ENCODE results near the gene SMG6.
A peak's percentile ranks its signal among the peaks of the same experiment; 100 is the strongest.
"Not testable (repeated sequence)": the region's sequence is repeated elsewhere in the genome, so short reads cannot be mapped to it uniquely, and the experiment has no call there.

SMG6 gene

GRCh38 chr17:2303204-2304188, at the start of gene SMG6, which contains the start of gene SRR:
TSS of gene SMG6 (minus strand) at chr17:2303785. CDS start at chr17:2303720, 65 bp downstream.
TSS of gene SRR (plus strand) at chr17:2303950. CDS start at chr17:2315561, 11,611 bp downstream.
- peak; percentile 96 for DNase-seq

GRCh38 chr17:2351269-2351668, 47.7 kb upstream of the SMG6 start:
- DNase-seq = no peak

DNA sequence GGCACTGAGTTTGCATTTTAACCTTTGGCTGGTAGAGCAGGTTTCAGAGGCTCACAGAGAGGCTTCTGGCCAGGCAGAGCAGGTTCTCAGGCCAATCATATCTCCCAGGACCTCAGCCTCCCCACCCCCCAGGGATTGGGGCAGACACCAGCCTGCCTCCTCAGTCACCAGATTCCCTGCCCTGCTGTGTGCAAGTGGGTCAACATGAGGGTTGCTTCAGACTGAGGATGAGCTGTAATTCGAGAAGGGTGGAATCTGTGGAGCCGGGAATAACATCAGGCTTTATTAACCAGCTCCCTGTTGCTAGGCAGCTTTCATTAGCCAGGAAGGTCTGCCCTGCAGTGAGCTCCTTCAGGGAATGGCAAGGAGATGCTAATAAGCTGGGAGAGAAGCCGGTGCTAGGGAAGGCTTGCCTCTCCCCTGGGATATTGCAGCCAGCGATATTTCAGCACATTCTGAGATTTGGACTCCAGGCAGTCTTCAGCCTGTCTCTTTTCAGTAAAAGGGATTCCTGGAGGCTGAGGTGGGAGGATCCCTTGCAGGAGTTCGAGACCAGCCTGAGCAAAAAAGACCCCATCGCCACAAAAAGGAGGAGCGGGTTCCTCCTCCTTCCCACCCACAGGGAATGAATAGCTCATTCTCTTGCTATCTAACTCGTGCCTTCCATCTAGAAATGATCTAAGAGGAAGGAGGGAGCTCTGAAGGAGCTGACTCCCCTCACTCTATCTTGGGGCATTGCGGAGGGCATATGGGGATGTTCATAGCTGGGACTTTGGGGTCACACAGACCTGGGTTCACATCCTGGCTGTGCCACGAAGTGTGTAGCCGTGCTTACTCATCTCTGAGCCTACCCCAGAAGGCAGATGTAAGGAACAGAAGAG, 44.5 kb upstream of the SMG6 start:
- DNase-seq = no peak

- no peak for DNase-seq
These were observed 42.9 kb upstream of the SMG6 start for GRCh38 chr17:2346475-2346874.

- no peak for DNase-seq
These were observed 40.9 kb upstream of the SMG6 start for GRCh38 chr17:2344528-2344927.

DNA sequence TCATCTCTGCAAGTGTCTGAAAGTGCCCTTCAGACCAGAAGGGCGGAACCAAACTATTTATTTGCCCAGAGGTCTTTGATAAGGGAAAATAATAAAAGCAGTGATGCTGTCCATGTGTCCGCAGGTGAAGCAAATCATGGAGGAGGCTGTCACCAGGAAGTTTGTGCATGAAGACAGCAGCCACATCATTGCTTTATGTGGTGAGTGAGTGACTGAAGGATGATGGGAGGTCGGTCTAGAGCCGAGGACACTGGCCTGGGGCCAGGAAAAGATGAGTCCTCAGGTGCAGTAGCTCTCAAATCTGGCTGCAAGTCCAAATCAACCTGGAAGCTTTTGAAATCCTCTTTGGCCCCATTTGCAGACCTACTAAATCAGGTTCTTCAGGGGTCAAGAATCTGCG, 39.8 kb upstream of the SMG6 start:
- peak; percentile 73 for DNase-seq

GRCh38 chr17:2338315-2338657, 34.7 kb upstream of the SMG6 start:
- no peak for DNase-seq

DNA sequence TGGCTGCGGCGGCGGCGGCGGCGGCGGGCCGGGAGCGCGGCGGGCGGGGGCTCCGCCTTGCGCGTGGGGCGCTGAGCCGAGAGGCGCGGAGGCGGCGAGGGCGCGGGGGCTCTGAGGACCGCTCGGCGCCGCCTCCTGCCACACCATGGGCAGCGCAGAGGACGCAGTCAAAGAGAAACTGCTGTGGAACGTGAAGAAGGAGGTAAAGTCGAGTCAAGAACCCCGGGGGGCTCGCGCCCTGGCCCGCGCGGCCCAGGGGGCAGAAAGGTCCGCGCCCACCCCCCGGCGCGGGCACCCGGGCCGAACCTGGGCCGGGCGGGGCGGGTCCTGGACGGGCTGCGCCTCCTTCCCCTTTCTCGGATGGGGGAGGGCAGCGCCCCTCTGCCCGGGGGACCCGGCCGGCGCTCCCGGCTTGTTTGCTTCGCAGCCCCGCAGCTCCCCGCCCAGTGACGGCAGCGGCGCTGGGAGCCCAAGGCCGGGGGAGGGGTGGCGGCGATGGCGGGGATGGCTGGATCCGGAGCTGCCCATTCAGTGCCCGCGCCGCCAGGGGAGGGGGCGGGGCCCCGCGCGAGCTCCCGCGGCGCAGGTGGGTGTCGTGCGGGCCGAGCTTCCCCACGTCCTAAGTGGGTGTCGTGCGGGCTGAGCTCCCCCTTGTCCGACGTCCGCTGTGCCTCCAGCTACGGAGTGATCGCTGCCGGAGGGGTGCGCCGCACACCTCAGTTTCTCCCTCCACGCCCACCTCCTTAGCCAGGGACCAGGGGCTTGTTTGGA, 34.1 kb upstream of the SMG6 start:
- peak; percentile 71 for DNase-seq

DNA sequence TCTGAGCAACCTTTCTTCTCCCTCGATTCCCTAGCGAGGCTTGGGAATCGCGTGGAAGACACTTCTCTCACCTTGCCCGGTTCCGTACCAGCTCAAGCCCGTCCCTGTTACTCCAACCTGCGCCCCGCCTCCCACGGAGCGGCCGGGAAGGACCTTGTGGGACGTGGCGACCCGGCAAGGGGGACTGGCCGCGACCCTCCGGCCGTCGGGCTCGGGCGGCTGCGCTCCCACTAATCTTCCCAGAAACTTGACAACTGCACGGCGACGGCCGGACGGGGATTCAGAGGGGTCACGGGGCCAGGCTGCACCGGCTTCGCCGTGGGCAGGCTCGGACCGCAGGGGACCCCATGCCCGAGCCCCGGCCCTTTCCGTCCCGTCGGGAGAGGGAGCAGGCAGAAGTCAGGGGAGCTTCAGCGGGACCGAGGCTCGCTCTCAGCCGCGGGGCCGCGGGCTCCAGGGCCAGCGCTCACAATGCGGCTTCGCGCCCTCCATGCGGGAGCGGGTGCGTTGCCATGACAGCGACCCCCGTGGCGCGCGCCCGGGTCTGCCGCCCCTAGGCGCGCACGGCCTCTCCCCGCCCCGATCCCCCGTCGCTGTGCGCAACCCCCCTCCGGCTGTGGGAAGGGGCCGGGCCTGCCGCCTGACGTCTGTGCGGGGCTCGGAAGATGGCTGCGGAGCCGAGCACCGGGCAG, 33.4 kb upstream of the SMG6 start, which contains the start of gene SGSM2:
Gene SGSM2, plus strand, starts transcription at position 650 of the 692 bp plus-strand sequence. CDS start 188 bp downstream, outside the sequence.
- peak; percentile 76 for DNase-seq

GRCh38 chr17:2336215-2336851, 32.7 kb upstream of the SMG6 start, which contains the start of gene TSR1:
TSS of gene TSR1 (minus strand) at chr17:2336457. CDS start at chr17:2336427, 30 bp downstream.
- DNase-seq = peak; percentile 92

DNA sequence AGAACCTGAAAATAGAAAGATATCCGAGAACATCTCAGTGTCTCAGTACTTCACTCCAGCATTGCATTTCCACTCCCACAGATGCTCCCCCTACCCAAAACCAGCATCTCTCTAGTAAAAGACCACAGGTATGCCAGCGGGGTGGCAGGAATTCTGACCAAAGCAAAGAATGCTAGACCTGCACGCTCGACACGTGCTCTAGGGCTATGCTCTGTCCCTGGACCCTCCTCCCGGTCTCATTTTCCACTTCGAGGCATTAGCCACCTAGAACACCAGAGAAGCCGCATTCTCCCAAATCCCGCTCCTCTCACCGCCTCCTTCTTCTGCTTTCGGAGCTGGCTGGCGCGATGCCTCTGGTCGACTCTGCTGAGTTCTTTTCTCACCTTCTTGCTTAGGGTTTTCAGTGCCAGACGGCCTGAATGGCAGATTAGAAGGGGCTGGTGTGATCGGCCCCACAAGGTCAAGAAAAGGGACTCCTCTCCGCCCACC, 32.2 kb upstream of the SMG6 start:
- DNase-seq = no peak

DNA sequence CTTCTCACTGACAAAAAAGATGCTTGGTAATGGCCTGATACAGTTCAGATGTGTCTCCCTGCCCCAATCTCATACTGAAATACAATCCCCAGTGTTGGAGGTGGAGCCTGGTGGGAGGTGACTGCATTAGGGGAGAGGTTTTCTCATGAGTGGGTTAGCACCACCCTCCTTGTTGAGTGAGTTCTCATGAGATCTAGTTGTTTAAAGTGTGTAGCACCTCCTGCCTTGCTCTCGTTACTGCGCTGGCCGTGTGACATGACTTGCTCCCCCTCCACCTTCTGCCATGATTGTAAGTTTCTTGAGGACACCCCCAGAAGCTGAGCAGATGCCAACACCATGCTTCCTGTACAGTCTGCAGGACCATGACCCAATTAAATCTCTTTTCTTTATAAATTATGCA, 27.7 kb upstream of the SMG6 start:
- no peak for DNase-seq

DNA sequence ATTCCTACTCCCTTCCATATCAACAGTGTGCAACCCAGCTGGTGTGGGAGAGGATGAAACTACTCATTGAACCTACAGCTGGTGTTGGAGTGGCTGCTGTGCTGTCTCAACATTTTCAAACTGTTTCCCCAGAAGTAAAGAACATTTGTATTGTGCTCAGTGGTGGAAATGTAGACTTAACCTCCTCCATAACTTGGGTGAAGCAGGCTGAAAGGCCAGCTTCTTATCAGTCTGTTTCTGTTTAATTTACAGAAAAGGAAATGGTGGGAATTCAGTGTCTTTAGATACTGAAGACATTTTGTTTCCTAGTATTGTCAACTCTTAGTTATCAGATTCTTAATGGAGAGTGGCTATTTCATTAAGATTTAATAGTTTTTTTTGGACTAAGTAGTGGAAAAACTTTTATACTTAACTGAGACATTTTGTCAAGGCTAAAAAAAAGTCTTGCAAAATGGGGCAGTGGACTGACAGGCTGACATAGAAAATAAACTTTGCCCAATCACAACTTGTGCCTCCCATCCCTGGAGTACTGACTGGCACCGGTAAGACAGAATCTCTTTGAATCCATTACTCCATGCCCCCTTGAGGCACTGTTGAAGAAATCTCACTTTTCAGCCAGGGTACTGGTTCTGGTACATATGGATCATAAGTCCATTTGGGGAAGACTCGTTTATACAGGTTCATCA, 20.2 kb upstream of the SMG6 start:
- no peak for DNase-seq

DNA sequence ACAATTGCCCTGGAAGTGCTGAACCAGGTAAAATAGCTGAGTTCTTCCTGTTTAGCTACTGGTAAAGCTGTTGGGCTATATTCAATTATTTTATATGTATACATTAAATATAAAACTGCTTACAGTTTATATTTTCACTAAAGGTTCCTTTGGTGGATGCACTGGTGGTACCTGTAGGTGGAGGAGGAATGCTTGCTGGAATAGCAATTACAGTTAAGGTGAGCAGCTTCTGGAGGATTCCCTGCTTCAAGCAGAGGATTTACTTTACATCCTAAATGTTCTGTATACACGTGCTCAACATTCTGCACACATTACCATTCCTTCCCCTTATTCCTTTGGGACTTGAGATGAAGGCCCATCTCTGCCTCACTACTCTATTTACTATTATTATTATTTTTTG, 17.8 kb upstream of the SMG6 start:
- DNase-seq = no peak

DNA sequence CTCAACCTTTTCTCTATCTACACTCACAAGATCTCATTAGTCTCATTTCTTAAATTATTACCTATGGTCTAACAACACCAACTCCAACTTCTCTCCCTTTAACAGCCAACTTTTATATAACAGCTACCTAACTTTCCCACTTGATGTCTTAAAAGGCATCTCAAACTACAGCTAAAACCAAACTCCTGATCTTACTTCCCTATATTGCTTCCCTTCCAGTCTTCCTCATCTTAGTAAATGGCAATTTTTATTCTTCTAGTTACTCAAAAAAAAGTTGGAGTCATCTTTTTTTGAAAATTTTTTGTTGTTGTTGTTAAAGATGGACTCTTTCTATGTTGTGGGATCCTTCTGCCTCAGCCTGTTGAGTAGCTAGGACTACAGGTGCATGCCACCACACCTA, 15.5 kb upstream of the SMG6 start:
- no peak for DNase-seq

- DNase-seq = no peak
These were observed 14.2 kb upstream of the SMG6 start for GRCh38 chr17:2317796-2318195.

GRCh38 chr17:2316916-2317205, 13.3 kb upstream of the SMG6 start:
- not testable (repeated sequence) for DNase-seq

- DNase-seq = no peak
These were observed 9.2 kb upstream of the SMG6 start for GRCh38 chr17:2312736-2313135.

GRCh38 chr17:2309338-2310154, 6.0 kb upstream of the SMG6 start:
- DNase-seq = no peak

DNA sequence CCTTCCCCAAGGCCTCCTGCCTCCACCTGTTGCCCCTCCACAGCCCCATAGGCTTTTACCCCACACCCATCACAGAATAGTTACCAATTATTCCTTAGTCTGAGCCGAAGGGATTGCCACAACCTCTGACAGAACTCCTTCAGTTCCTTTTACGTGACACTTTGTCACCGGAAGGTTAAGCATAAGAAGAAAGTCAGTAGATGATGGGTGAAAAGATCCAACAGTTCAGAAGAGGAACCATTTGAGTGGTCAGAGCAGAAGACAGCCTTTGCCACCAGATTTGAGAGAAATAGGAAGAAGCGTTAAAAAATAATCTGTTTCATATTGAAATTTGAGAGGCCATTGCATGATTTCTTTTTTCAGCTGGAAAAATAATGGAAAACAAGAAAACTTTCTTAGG, 1.3 kb upstream of the SMG6 start:
- no peak for DNase-seq

Data from stimulated activated CD8-positive, alpha-beta memory T cell treated with anti-CD3 and anti-CD28 coated beads, Interleukin-4, amount 100 ng/mL, for 48 hours (primary cell).